Measurements from ENCODE around the gene TAS1R1.

GRCh38 chr1:6627841-6628545 is 72.9 kb downstream of the TAS1R1 start:
- no peak for TF ChIP-seq CTCF (IDR thresholded peaks at IDR 0.05; ENCODE audit: low read depth, low read length)
- no peak for TF ChIP-seq POLR2A (IDR thresholded peaks at IDR 0.05; ENCODE audit: extremely low read depth, insufficient read length)
- no peak for TF ChIP-seq MAX (IDR thresholded peaks at IDR 0.05; ENCODE audit: low read depth, low read length)

Measured in NB4 (cell line).